COR-L47 (cell line): ENCODE data around the gene SLCO2A1.

Experiments used
- DNase-seq: peaks from one replicate; lab custom pipeline; 2025; lab: John Stamatoyannopoulos, UW

The SLCO2A1 gene

DNA sequence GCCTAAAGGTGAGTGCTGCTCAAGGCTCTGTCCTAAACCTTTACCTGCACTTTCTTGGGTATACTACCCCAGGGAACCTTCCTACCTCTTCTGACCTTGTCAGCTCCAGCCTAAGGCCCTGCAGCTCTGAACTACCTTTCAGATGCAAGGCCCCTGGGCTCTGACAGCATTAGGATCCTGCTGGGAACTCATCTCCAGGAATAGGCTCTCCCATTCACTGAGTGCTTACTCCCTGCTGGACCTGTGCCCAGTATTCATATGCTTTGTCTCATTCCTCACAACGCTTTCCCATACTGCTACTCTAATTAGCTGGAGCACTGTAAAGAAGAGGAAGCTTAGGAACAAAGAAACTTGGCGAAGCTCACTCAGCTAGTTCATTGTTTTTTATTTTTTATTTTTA, 80.3 kb downstream of the SLCO2A1 start:
- peak; percentile 97 for DNase-seq

DNA sequence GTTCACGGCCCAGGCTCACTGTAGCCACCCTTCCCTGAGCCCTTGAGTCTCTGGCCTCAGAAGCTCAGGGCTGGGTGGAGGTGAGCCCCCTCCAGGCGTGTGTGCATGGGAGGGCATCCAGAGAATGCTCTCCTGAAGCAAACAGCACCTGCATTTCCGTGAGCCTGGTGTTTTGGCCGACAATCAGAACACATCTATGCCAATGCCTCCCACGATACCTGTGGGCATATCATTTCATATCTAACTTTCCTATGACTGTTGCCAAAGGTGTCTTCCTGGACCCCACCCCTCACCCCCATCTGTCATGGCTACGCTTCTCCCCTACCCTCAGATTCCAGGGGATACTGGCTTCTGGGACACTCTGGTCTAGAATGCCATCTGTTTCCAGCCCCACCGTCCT, 80.7 kb downstream of the SLCO2A1 start:
- DNase-seq: no peak

DNA sequence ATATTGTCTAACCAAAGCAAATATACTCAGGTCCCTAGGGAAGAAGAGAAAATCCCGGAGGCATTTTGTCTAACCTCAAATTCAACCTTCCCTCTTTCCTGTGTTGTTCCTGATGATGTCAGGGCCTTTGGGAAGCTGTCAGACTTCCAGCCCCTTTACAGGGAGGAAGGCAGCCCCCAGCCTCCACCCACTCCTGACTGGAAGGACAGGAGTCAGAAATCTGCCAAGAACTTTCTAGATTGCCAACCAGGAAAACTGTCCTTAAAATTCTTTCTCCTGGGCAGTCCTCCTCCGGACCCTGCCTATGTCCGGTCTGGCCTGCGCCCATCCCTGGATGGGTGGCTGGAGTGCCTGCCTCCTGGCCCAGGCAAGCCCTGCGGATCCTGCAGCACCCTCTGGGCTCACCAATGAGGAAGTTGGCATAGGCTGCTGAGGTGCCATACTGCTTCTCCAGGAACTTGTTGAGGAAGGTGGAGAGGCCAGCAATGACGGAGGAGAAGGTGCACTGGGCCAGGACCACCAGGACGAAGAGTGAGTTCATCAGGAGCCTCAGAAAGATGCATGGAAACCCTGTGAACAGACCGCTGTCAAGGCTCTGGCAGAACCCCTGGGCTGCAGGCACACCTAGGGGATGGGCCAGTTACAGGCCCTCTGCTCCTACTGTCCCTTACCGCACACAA, 81.5 kb downstream of the SLCO2A1 start:
- no peak for DNase-seq

DNA sequence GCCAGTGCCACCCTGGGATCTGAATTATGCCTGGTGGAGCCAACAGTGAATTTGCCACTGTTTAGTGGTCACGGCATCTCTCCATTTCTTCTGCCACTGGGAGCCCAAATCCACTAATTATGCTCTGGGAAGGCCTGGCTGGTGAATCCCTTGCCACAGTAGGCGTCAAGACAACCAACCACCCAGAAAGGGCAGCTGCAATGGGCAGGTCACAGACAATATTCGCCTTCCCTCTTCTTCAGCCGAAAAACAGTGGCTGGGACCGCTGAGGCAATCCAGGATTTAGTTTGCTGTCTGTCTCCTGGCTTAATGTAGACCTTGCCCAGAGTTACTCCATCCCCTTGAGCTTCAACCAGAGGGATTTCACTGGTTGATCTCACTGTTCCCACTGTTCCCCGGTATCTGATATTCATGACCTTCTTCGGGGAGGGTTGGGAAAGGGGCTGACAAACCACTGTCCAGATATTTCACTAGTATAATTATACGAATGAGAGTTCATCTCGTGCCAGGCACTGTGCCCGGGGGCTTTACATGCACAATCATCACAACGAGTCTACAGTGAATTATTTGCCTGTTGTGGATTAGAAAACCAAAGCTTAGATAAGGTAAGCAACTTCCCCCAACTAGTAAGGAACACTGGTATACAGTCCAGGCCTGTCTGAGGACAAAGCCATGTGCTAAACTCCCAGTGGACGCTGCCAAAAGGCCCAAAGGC, 84.2 kb downstream of the SLCO2A1 start:
- DNase-seq: no peak

DNA sequence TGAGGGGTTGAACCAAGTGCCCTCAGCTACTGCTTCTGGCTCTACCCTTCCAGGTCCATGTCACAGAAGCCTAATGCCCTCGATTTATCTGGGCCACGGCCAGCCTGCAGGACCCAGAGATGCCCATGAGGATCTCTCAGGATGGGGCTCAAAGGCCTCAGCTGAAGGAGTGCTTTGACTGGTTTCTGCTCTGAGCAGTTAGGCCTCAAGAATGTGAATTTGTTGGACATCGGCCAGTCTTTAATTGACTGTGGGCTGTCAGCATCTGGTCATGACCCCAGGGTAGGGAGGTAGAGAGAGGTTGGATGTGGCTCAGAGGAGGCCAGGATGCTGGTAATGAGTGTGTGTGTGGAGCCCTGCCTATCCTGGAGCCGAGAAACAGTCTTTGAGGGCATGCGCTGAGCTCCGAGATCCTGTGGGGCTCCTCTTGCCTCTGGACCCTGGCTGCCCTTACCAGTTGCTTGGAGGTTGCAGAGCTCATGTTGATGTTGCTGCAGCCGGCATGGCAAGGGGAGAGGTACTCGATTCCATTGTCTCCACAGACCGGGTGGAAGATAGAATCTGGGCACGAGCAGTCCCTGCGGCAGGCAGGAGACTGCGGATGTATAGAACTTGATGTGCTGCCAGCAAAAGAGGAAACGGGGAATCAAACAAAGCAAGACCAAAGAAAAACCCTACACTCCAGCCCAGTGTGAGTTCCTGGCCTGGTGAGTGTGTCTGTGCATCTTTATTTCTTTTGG, 84.9 kb downstream of the SLCO2A1 start:
- DNase-seq: no peak

DNA sequence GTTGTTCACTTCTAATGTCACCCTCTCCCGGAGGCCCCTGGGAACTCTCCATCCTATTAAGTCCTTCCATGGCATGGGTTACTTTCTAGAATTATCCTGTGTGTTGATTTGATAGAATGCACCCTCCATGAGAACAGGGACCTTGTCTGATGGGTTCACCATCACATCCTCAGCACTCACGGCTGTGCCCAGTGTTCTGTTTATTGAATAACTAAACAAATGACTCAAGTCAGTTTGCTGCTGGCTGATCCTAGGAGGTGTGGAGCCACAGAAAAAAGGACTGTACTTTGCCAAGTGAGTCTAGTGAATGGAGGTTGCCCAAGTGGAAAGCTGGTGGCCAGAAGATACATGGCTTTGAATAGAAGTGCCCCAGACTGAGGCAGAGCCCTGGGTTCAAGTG, 85.5 kb downstream of the SLCO2A1 start:
- DNase-seq: no peak

DNA sequence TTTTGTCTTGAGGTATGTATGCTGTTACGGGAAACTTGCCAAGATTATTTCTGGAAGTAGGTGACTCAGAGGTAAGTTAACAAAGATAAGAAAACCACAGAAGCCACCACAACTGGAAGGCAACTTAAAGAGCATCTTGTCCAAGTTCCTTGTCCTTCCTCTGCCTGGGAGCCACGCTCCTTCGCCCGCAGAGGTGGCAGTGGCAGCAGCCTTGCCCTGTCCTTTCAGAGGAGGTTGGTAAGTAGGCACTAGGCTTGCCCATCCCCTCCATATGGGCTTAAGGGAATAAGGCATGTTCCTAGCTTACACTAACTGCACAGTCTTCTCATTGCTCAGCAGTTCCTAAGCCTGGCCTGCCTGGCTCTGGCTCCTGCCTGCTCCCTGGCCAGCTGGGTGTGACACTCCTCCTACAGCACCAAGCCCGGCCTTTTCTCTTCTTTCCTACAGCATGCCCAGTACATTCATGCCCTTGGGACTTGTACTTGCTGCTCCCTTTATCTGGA, 86.0 kb downstream of the SLCO2A1 start:
- no peak for DNase-seq

DNA sequence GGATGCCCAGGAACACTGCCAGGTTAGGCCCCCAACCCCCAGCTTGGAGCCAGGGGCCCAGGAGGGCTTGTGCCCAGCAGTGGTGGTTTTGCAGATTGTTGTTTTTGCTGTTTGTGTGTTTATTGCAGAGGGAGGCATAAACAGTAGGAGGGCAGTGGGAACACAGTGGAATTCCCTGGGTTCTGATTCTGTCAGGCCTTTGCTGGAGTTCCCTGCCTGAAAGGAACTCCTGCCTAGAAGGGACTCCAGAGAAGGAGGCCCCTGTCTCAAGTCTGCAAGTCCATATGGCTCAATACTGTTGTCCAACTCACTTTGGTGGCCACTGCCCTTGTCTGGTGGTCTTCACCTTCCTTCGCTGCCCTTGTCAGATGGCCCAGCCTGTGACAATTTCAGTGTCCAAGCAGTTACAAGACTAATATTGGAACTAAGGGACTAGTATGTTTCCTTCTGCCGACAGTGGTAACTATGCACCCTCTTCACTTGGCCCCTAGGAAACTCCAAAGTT, 86.6 kb downstream of the SLCO2A1 start:
- no peak for DNase-seq

DNA sequence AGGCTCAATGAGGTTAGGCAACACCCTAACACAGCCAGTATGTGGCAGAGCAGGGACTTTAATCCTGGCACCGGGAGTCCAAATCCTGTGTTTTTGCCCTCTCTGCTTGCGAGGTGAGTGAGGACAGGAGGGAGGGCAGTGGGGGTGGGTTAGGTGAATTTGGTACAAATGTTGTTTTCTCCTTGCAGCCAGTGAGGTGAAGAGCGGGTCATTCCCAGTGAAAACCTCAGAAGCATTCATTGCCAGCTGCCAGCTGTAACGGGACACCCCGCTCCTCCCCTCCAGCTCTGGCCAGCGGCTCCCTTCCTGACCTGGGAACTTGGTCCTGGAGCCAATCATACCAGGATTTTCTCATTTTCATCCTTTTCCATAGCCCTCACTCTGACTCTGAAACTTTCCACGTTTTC, 88.3 kb downstream of the SLCO2A1 start:
- no peak for DNase-seq

DNA sequence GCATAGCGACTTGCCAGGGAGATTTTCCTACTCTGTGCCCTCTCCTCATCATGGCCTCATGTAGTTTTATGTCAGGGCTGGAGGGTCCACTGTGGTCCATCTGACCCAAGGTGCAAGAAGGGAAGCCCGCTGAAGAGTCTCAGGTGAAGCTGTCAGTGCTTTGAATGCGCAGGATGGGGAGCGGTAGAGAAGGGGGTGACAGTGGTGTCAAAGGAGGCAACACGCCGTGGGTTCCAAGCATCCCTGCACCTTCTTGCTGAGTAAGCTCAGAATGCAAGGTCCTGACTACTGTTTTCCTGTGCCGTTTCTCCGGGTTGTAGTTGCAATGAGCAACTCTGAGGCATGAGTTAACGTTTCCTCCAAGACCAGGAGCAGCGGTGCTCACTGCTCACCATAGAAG, 89.2 kb downstream of the SLCO2A1 start:
- DNase-seq: no peak

DNA sequence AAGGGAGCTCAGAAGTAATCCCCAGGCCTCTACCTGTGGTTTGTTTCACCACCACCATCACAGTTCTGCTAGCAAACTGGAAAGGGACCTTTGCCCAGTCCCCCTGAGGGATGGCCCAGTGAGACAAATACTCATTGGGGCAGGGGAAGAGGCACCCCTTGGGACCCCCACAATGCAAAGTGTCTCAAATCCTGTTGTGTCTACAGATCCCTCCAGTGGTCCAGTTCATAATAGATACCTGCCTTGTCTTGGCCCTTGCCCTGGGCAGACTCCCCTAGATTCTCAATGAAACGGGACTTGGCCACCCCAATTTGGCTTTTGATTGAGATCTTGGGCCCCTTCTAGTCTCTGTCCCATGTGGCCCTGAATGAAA, 90.3 kb downstream of the SLCO2A1 start:
- no peak for DNase-seq

DNA sequence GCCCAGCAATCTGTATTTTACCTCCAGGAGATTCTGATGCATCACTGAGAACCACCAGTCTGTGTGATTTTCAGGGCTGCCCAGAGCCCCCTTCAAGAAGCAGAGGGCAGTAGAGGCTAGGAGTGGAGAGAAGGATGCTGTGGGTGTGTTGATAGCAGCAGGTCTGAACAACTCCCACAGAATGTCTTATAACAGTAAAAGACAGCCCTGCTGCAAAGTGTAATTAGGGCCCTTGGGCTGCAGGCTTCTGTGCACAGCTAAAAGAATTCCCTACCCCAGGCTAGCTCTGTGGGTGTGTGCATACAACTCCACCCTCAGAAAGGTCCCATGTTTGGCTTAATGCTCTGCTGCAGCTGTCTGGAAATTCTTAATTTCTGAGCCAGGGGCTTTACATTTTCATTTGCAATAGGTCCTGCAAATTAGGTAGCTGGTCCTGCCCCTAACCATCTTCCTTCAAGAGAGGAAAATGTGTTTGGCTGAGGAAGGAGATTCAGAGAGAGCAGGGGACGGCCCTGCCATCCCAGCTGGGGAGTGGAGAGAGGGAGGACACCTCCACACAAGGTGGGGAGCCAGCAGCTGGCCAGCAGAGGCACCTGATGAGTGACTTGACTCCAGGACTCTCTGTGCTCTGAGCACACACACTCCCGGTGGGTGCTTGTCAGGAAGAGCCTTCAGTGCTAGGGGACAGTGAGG, 90.8 kb downstream of the SLCO2A1 start:
- no peak for DNase-seq

DNA sequence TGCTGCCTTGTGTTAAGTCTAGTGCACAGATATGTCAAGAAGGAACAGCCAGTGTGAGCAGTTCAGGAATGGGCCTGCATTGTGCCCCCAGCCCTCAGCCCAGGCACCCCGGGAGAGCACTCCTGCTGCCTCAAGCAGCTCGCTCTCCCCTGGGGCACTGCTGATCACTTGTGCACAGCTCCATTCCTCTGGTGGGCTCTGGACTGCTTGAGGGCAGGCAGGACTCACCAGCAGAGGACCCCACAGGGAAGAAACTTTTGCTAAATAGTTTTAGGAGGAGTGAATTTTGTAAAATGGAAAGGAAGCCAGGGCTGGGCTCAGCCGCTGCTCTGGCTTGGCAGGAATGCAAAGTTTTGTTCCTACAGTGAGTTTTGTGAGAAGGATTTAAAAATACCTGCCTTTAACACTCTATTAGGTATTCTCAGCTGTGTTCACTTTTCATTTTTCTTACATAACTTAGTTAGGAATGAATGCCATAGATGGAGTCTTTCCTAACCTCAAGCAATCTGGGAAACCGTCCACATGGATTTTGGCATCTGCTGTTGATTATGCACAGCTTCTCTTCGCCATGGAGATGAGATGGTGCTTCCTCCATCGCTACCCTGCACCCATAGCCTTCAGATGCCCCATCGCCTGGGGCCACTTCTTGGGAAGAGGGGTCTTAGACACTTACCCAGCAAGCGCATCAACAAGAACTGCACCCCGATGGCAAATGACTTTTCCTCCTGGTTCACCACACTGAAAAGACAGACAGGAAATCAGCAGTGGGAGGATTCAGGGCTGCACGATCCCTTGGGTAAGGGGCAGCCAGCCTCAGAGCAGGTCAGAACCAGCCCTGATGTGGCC, 91.7 kb downstream of the SLCO2A1 start:
- DNase-seq: no peak

DNA sequence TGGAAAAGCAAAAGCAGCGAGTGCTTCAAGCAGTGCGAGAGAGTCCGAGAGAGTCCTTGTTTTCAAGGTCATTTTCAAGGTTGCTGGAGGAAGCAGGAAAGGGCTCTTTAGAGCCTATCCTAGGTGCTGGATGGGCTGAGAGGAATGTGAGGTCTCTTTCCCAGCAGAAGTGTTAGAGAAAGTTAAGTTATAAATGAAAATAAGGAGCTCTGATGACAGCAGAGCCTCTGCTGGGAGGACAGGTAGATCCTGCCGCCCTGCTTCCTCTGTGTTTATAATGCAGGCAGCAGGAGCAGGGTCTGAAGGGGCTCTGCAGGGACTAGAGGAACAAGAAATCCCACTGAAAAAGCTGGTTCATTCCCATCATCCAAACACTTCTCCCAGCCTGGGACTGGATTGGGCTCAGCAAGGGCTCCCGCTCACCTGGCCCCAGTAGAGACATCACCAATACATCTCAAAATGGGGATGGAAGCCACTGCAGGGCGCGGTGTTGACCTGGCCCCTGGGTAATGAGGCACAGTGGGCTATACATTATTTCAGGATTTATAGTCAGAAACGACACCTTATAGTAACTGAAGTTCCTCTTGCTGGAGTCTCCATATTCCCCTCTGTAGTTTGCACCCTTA, 92.6 kb downstream of the SLCO2A1 start:
- no peak for DNase-seq

DNA sequence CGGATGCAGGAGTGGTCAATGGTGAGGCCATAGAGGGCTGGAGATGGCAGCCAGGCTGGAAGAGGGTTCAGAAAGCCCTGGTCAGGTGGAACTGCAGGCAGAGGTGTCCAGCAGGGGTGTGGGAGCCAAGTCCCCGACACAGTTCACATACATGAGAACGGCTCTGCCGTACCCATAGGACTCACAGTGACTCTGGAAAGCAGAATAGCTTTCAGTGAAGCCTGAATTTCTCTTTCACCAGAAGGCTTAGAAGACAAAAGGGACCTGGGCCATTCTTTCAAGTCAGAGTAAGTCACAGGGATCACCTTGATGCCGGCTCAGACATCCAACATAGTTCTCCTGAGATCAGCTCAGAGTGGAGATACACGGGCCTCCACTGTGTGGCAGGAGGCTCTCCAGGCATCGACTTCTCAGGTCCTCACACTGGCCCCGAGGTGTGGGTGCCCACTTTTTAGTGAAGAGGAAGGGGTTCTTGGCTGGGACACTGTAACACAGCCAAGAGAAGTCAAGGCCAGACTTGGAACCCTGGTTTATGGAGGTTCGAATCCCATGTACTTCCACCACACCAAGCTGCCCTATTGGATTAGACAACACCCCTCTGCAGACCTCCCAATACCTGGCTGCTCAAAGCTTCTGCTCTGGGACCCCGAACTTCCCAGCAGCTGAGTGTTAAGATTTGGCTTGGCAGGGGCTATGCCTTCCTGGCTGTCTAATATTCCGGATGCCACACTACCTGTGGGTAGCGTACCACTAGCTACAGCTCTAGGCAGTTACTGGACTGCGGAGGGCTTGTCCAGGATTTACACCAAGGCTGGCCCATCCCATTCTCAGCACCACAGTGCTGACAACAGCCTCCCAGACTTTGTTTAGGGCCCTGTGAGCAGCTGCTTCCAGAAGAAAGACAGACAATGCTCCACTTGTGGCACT, 93.6 kb downstream of the SLCO2A1 start:
- DNase-seq: no peak

DNA sequence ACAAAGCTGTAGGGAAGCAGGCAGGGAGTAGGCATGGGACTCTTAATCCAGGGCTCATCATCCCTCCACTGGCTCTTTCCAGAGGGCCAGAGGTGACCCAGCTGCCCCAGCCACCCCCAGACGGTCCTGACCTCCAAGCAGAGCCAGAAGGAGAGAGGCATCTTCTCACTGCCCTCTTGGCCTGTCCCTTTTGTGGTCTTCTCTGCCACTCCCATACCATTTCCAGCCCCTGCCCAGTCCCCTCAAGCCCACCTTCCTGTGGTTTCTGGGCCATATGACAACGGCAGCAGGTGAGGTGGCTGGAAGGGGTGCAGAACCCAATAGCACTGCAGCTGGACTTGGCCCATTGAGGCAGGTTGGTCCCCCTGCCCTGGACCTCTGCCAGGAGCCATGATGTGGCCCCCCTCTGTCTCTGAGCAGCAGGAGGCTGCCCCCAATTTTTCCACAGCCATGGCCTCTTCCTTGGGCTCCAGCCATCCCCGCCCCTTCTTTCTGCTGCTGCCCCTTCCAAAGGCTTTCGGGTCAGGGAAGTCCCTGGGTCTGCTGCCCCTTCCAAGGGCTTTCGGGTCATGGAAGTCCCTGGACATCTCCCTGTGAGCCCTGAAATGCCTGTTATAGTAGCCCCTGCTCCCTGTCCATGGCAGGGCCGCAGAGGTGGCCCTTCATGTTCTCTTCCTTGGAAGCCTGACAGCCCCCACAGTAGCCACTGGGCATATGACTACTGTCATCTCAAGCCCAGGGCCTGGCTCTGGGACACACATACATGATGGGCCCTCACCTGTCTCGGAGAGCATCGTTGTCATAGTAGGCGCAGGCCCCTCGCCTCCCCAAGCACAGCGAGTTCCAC, 94.5 kb downstream of the SLCO2A1 start:
- DNase-seq: no peak

DNA sequence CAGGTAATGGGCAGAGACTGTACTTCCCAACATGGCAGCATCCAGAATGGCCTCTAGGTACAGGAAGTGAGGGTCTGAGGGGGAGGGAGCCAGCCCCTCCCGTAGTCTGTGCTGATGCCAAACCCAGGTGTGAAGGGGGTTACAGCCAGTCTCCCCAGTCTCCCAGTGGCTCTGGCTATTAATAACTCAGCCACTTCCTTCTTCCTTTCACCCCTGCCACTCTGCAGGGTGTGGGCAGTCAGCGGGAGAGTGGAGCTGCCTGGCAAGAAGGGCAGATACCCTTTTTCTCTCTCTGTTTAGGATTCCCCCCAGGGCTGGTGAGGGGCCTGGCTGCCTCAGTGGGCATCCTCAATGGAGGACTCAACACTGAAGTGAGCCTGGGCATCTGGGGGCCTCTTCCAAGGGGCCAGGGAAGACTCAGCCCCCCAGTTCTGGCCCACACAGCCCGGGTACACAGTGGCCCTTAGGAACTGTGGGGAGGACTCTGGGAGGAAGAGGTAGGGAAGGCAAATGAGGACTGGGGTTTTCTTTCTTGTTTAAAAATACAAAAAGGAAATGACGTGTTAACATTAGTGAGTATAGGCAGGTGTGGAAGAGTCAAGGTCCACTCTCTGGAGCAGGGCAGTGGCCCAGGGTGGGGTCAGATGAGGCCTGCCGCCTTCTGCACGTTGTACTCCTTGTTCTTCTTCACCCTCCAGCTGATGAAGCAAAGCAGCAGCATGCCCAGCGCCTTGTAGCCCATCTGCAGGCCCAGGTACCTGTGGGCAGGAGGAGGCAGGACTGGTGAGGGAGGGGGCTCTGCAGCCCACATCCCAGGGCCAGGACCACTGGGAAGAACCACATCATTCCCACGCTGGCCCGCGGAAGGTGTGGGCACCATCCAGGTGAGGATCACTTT, 95.4 kb downstream of the SLCO2A1 start:
- no peak for DNase-seq
